IMR-90 (cell line): ENCODE data around the gene OR2A7. TPM values are rescaled to one million over a fixed set of nuclear protein-coding genes. Genes with fewer than 3 reads are reported as not detected.
"Not testable (repeated sequence)": the region's sequence is repeated elsewhere in the genome, so short reads cannot be mapped to it uniquely, and the experiment has no call there.

Experiments
- ATAC-seq: fragments of 200-7000 bp; cut with Tn5 transposase; 2 replicates; pipeline ENCODE4 v1.9.1; 2020; ENCODE audit warnings: low read depth, mild to moderate bottlenecking, moderate library complexity
- BruUV-seq: library from RNA; stranded (reverse); fragments of 400-500 nt; replicated peaks from 2 replicates; lab custom pipeline; 2021; lab: Mats Ljungman, UMichigan
- CTCF ChIA-PET: fragments of 300-600 bp; formaldehyde crosslinking; extraction: SDS; loops from one replicate; lab custom pipeline; 2021; ENCODE audit warnings: antibody characterized with exemption; lab: Yijun Ruan, JAX
- POLR2A ChIA-PET: fragments of 300-600 bp; sonication (Branson Sonifier 250); formaldehyde crosslinking; loops from one replicate; lab custom pipeline; 2022; ENCODE audit warnings: antibody characterized with exemption; ENCODE audit not compliant: unreplicated experiment; lab: Charles Lee
- DNase-seq: peaks from one replicate; pipeline ENCODE4 v3.0.0; 2013
- H2AFZ ChIP-seq: replicated peaks from 2 replicates; pipeline ENCODE3; 2013; ENCODE audit warnings: low read length, mild to moderate bottlenecking; ENCODE audit not compliant: poor library complexity
- H2AK5ac ChIP-seq: 2 replicates; pipeline ENCODE4 v1.6.1; 2013; ENCODE audit warnings: low read depth, low read length, inconsistent platforms
- H2AK9ac ChIP-seq: replicated peaks from 2 replicates; pipeline ENCODE3; 2013; ENCODE audit warnings: mild to moderate bottlenecking, low read depth, low read length, moderate library complexity; ENCODE audit not compliant: poor library complexity
- H2BK120ac ChIP-seq: 2 replicates; pipeline ENCODE4 v1.6.1; 2013; ENCODE audit warnings: low read depth, low read length, inconsistent platforms
- H2BK15ac ChIP-seq: 3 replicates; pipeline ENCODE4 v1.6.1; 2013; ENCODE audit warnings: low read depth, low read length, inconsistent platforms
- H2BK20ac ChIP-seq: 2 replicates; pipeline ENCODE4 v1.6.1; 2013; ENCODE audit warnings: low read depth, mild to moderate bottlenecking, inconsistent platforms, low read length, moderate library complexity
- H2BK5ac ChIP-seq: 2 replicates; pipeline ENCODE4 v1.6.1; 2013; ENCODE audit warnings: mild to moderate bottlenecking, low read depth, low read length, inconsistent platforms; ENCODE audit not compliant: poor library complexity, severe bottlenecking
- H3K14ac ChIP-seq: replicated peaks from 2 replicates; pipeline ENCODE4 v1.6.1; 2013; ENCODE audit warnings: low read depth, low read length, inconsistent platforms
- H3K18ac ChIP-seq: 2 replicates; pipeline ENCODE4 v1.6.1; 2013; ENCODE audit warnings: low read depth, low read length, control low read depth
- H3K23ac ChIP-seq: 2 replicates; pipeline ENCODE4 v1.6.1; 2013; ENCODE audit warnings: low read depth, low read length, inconsistent platforms
- H3K27ac ChIP-seq: 2 replicates; pipeline ENCODE4 v1.5.1; 2013; ENCODE audit warnings: mild to moderate bottlenecking, control low read depth, low read length; ENCODE audit not compliant: insufficient read depth
- H3K27me3 ChIP-seq: 2 replicates; pipeline ENCODE4 v1.6.1; 2013; ENCODE audit warnings: low read length; ENCODE audit not compliant: control insufficient read depth, insufficient read depth
- H3K36me3 ChIP-seq: 2 replicates; pipeline ENCODE4 v1.6.1; 2013; ENCODE audit warnings: low read length, mixed read lengths; ENCODE audit not compliant: control insufficient read depth, insufficient read depth
- H3K4ac ChIP-seq: 2 replicates; pipeline ENCODE4 v1.6.1; 2013; ENCODE audit warnings: low read depth, low read length, inconsistent platforms
- H3K4me1 ChIP-seq: 2 replicates; pipeline ENCODE4 v1.6.1; 2013; ENCODE audit warnings: low read length, mixed read lengths; ENCODE audit not compliant: control insufficient read depth, insufficient read depth
- H3K4me2 ChIP-seq: 2 replicates; pipeline ENCODE4 v1.6.1; 2013; ENCODE audit warnings: low read depth, mild to moderate bottlenecking, control low read depth, low read length, moderate library complexity
- H3K4me3 ChIP-seq: 2 replicates; pipeline ENCODE4 v1.5.1; 2013; ENCODE audit warnings: low read depth, mild to moderate bottlenecking, control low read depth, low read length, moderate library complexity; ENCODE audit not compliant: insufficient read depth
- H3K56ac ChIP-seq: 2 replicates; pipeline ENCODE4 v1.6.1; 2013; ENCODE audit warnings: low read length, inconsistent platforms; ENCODE audit not compliant: insufficient read depth; ENCODE audit errors: extremely low read depth
- H3K79me1 ChIP-seq, 2 experiments: 2 replicates each; pipeline ENCODE4 v1.6.1; 2013; ENCODE audit warnings: low read length in 2 of 2, inconsistent platforms in 1 of 2, low read depth in 1 of 2
- H3K9ac ChIP-seq: 2 replicates; pipeline ENCODE4 v1.6.1; 2013; ENCODE audit warnings: low read depth, low read length, control low read depth
- H3K9me1 ChIP-seq: 2 replicates; pipeline ENCODE4 v1.6.1; 2013; ENCODE audit warnings: low read length, inconsistent platforms; ENCODE audit not compliant: insufficient read depth
- H3K9me3 ChIP-seq: 2 replicates; pipeline ENCODE4 v1.6.1; 2013; ENCODE audit warnings: low read length; ENCODE audit not compliant: control insufficient read depth, insufficient read depth
- H4K20me1 ChIP-seq: 2 replicates; pipeline ENCODE4 v1.6.1; 2013; ENCODE audit warnings: low read length, inconsistent platforms; ENCODE audit not compliant: insufficient read depth
- H4K5ac ChIP-seq: 2 replicates; pipeline ENCODE4 v1.6.1; 2013; ENCODE audit warnings: mild to moderate bottlenecking, low read depth, low read length, control low read depth
- H4K8ac ChIP-seq, 2 experiments: 2 replicates each; pipeline ENCODE4 v1.6.1; 2013; ENCODE audit warnings: low read depth in 2 of 2, low read length in 2 of 2, control low read depth in 1 of 2, inconsistent platforms in 1 of 2
- H4K91ac ChIP-seq: 2 replicates; pipeline ENCODE4 v1.6.1; 2013; ENCODE audit warnings: low read depth, low read length, inconsistent platforms; ENCODE audit not compliant: insufficient read depth
- WGBS, 2 experiments: methylation state at CpG; one replicate each; pipeline versions ENCODE4 v1.1.5 to v1.1.7; 2013; ENCODE audit warnings: missing lambda C conversion rate in 2 of 2; ENCODE audit not compliant: insufficient read length in 1 of 2; ENCODE audit errors: extremely low coverage in 2 of 2; 5-methylcytosine and 5-hydroxymethylcytosine counted together
- dilution Hi-C: fragments of 300-500 bp; cut with HindIII; formaldehyde crosslinking; loops from one replicate; pipeline ENCODE4 v1.14.3; 2018; ENCODE audit warnings: low sequenced_read_pairs; ENCODE audit not compliant: unreplicated experiment
- in situ Hi-C: fragments of 300-500 bp; cut with MboI; formaldehyde crosslinking; loops from 3 replicates; pipeline ENCODE4 v1.14.3; 2019; ENCODE audit warnings: low sequenced_read_pairs, inconsistent platforms, mixed read lengths
- intact Hi-C: fragments of 100-400 bp; cut with micrococcal nuclease; formaldehyde crosslinking; loops from 2 replicates; pipeline ENCODE4 v1.10.0; 2022
- polyA plus RNA-seq, 3 experiments: library from polyadenylated mRNA; depleted of rRNA; stranded (reverse); fragments of >200 nt; gene quantifications; 2 replicates each; pipeline ENCODE4 v1.2.3, GENCODE V29; 2012; ENCODE audit warnings: low replicate concordance in 1 of 3
- total RNA-seq: library from RNA; depleted of rRNA; stranded (reverse); fragments of >200 nt; gene quantifications from 2 replicates; pipeline ENCODE4 v1.2.3, GENCODE V29; 2012

Gene OR2A7
- total and polyA plus RNA-seq, 2 of the 4 experiments (the other 2 are of a cell fraction), result not detected

- H4K5ac ChIP-seq, H3K27me3 ChIP-seq, intact Hi-C loops, ATAC-seq, H4K20me1 ChIP-seq, H3K14ac ChIP-seq, H4K91ac ChIP-seq, POLR2A ChIA-PET, H3K4me2 ChIP-seq, H3K18ac ChIP-seq, H3K56ac ChIP-seq, H2BK20ac ChIP-seq, H2BK120ac ChIP-seq, H3K9me1 ChIP-seq, H3K4me3 ChIP-seq, in situ Hi-C loops, H3K9me3 ChIP-seq, H3K4ac ChIP-seq, H3K79me1 ChIP-seq, DNase-seq, H3K27ac ChIP-seq, H2AK5ac ChIP-seq, H2AK9ac ChIP-seq, BruUV-seq, H3K4me1 ChIP-seq, H4K8ac ChIP-seq, CTCF ChIA-PET, H2BK15ac ChIP-seq, H3K36me3 ChIP-seq, dilution Hi-C loops, H2BK5ac ChIP-seq, H2AFZ ChIP-seq, H3K23ac ChIP-seq, H3K9ac ChIP-seq: not testable (repeated sequence)
- no CpG with 5 or more reads among the region's 2 CpGs for WGBS, 2 experiments
These were observed 46.6 kb upstream of the OR2A7 start for GRCh38 chr7:144311218-144311617.

GRCh38 chr7:144309702-144310101, 45.1 kb upstream of the OR2A7 start:
- H2AFZ ChIP-seq, H3K9me1 ChIP-seq, H3K4me3 ChIP-seq, in situ Hi-C loops, H3K4me2 ChIP-seq, H3K4me1 ChIP-seq, H4K91ac ChIP-seq, H3K9ac ChIP-seq, H2AK5ac ChIP-seq, BruUV-seq, H3K36me3 ChIP-seq, intact Hi-C loops, ATAC-seq, H3K79me1 ChIP-seq, H2BK5ac ChIP-seq, H3K14ac ChIP-seq, CTCF ChIA-PET, DNase-seq, H3K18ac ChIP-seq, H3K27ac ChIP-seq, H3K23ac ChIP-seq, H2BK120ac ChIP-seq, H3K9me3 ChIP-seq, H3K4ac ChIP-seq, H3K27me3 ChIP-seq, H2BK15ac ChIP-seq, H3K56ac ChIP-seq, dilution Hi-C loops, H2AK9ac ChIP-seq, POLR2A ChIA-PET, H4K20me1 ChIP-seq, H2BK20ac ChIP-seq, H4K8ac ChIP-seq, H4K5ac ChIP-seq: not testable (repeated sequence)
- WGBS, 2 experiments, result no CpG with 5 or more reads among the region's 2 CpGs
